COLO829 (cell line): ENCODE data around the gene SIGLEC10.

Experiments used
- DNase-seq: peaks from one replicate; pipeline ENCODE4 v3.0.0; 2012; ENCODE audit warnings: low spot score

The SIGLEC10 gene

DNA sequence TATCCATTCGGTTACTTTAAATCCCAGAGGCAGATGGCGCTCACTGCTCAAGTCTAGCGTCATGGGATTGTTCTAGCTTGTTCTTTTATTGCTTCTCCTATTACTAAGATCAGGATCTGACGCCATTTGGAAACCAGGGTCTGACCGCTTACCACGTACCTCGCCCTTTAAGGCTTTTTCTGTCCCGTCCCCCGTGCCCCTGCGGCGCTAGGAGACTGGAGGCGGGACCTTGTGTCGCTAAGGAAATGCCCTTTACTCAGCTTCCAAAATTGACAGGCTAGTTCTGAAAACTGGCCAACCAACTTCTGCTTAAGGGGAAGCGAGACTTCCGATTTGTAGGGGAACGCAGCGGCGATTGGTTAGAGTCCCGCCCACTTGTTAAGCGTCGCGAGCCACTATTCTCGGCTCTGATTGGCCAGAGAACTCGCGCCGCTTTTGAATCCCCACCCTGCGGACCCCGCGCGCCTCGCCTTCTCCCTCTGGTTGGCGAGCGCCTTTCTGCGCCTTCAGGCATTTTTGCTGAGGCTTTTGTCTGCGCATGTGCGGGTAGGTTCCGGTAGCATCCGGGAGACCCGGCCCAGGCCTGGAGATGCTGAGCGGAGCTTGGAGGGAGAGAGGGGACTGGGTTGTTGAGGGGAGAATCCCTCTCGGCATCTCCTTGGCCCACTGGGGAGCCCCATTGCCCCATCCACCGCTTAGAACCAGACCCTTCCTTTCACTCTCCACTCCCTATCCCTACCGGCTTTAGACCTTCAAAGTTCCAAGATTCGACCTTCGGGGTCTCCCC, 23.2 kb downstream of the SIGLEC10 start:
- DNase-seq: peak; percentile 96

DNA sequence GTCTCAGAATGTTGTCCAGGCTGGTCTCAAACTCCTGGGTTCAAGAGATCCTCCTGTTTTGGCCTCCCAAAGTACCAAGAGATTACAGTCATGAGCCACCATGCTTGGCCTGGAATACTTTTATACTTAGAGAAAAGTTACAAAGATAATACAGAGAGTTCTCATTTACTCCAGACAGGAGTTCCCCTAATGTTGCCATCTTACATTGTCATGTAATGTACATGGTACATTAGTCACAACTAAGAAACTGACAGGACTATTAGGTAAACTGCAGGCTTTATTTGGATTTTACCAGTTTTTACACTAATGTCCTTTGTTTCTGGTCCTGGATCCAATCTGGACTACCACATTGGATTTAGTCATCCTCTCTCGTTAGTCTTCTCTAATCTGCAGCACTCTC, 24.7 kb downstream of the SIGLEC10 start:
- DNase-seq: no peak

DNA sequence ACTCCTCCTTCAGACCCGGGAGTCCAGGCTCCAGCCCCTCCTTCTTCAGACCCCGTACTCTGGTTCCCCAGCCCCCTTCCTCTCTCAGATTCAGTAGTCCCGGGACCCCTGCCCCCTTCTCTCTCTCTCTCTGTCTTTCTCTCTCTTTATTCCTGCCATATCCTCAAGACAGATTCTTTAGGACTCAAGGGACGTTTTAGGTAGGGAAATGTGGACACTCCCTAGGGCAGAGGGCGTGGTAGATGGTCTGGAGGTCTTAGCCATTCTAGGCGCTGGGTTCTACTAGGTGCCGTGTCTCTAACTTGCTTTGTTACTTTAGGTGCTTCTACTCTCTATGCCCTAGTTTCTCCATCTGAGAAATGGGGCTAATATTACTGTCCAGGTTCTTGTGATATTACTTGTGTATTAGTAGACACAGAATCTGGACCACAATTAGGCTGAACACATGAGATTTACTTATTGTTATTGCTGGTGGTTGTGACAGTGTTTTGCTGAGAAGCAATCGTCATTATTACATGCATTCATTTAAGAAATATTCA, 26.3 kb downstream of the SIGLEC10 start:
- DNase-seq: no peak

DNA sequence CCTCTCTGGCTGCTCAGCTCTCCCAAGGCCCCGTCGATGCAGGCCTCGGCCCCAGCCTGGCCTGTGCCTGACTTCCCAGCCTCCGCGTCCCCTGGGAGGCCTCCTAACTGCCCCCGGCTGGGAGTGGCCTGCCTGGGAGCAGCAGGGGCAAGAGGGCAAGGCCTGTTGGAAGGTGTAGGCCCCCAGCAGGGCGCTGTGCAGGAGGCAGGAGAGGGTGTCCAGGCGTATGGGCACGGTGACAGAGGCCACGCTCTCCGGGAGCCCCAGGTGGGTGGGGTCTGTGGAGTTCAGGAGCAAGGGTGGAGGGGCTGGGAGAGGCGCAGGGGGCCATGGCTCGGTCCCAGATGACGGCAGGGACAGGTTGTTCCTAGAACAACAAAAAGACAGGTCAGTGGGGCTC, 28.3 kb downstream of the SIGLEC10 start:
- no peak for DNase-seq

- no peak for DNase-seq
These were observed 29.5 kb downstream of the SIGLEC10 start, which contains the start of gene LIM2 for GRCh38 chr19:51387924-51388389. LIM2 (minus strand) TSS chr19:51387974; CDS start chr19:51387443, 531 bp downstream.

- no peak for DNase-seq
These were observed 30.4 kb downstream of the SIGLEC10 start for GRCh38 chr19:51386882-51387520.

- DNase-seq: no peak
These were observed 35.4 kb downstream of the SIGLEC10 start for GRCh38 chr19:51382004-51382403.

- no peak for DNase-seq
These were observed 37.1 kb downstream of the SIGLEC10 start for GRCh38 chr19:51380379-51380778.

DNA sequence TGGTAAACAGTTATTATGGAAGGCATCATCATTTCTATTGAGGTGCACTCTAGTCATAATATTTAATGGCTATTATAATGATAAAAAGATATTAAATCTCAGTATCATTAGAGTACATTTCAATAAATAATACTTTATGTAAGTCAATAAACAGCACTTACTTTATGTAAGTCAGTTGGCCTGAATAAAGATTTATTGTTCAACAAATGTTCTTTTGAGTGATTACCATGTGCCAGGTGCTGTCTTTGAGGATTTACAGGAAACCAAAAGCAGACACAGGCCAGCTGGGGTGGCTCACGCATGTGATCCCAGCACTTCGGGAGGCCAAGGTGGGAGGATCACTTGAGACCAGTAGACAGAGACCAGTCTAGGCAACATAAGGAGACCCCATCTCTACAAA, 40.0 kb downstream of the SIGLEC10 start:
- no peak for DNase-seq

DNA sequence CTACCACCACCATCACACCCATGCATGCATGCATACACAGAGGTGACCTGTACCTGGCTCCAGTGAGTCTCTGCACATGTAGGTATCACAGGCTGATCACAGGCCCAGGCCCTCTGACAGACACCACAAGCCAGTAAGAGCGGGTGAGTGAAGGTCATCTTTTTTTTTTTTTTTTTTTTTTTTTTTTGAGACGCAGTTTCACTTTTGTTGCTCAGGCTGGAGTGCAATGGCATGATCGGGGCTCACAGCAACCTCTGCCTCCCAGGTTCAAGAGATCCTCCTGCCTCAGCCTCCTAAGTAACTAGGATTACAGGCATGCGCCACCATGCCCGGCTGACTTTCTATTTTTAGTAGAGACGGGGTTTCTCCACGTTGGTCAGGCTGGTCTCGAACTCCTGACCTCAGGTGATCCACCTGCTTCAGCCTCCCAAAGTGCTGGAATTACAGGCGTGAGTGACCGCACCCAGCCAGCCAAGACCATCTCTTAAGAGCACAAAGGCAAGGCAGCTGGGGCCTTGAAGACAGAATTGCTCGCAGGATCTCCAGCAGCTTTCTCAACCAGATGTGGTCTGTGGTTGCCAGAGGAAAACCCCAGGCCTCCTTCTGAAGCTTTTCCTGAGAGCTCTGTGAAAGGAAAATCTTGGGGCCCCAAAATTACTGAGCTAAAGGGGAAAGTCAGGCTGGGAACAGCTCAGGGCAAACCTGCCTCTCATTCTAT, 41.8 kb downstream of the SIGLEC10 start:
- no peak for DNase-seq

DNA sequence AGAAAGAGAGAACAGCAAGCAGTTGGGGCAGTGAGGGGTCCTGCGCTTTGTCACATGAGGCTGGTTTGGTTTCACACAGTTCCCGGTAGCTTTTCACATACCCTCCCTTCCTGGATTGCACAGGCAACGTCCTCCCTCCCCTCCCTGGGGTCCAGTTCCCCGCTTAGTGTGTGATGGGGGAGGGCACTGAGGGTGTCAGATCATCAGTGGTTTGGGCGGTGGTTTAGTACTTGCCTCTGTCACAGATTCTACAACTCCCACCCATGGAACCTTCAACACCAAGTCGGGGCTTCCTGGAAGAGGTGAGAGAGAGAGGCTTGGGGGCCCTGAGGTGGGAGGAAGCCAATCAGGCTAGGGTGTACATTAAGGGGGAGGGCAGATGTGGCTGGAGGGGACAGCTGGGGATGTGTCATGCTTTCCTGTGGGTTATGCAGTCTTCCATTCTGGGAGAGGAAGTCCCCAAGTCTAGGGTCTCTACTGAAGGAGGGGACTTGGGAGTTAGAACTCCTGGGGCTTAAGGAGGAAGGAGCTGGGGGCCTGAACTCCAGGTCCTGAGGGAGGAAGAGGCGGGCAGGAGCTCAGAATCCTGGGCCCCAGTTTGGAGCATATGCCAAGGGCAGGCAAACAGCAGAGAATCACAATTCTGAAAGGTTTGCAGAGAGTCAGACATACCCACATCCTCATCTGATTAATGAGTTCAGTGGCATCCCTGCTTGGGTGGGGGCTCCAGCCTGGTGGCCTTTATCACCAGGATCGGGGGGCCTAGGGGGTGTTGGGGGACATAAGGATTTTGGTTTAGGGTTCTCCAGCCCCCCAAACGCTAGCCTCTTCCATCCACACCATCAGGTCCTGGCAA, 44.6 kb downstream of the SIGLEC10 start, which contains the start of gene NKG7:
NKG7 (minus strand) TSS at position 6 of the 856 bp plus-strand sequence. CDS start 119 bp downstream, outside the sequence.
- no peak for DNase-seq

GRCh38 chr19:51372021-51372648, 45.3 kb downstream of the SIGLEC10 start:
- DNase-seq: no peak

DNA sequence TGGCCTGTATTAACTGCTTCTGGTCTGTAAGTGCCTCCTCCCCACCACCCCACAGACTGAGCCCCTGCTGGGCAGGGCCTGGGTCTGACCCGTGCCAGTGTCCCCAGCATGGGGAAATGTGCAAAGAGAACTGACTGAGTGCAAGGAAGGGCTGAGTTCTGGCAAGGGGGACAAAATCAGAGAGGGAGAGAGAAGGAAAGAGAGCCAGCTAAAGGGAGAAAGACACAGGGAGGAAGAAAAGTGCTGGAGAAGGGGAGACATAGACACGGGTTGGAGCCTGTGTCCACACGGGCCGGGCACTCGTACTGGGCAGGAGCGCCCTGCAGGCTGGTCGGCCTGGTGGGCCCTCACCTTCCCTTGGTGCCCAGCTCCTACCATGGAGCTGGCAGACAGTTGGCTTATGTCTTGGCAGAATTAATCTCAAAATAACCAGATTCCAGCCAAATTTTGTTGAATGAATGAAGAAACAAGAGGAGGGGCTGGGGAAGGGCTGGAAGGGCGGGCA, 46.2 kb downstream of the SIGLEC10 start:
- DNase-seq: no peak

DNA sequence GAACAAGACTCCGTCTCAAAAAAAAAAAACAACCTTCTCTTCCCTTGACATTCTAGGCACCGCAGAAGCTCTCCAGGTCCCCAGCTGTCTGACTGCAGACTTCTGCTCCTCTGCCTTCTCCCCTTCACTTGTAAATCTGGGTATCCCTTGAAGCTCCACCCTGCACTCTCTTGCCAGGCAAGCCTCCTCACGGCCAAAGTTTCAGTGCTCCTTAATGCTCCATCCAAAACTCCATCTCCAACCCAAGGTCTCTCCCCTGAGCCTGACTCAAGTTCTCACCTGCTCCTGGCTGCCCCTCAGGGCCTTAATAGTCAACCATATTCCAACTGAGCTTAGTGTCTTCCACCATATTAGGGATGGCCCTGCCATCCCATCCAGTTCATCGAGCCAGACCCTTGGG, 47.2 kb downstream of the SIGLEC10 start:
- no peak for DNase-seq

- DNase-seq: no peak
These were observed 48.8 kb downstream of the SIGLEC10 start, which contains the start of gene CLDND2 for GRCh38 chr19:51368366-51369282. CLDND2 (minus strand) TSS chr19:51369003; CDS start chr19:51368577, 426 bp downstream.

GRCh38 chr19:51367565-51368365, 49.7 kb downstream of the SIGLEC10 start:
- peak; percentile 96 for DNase-seq

DNA sequence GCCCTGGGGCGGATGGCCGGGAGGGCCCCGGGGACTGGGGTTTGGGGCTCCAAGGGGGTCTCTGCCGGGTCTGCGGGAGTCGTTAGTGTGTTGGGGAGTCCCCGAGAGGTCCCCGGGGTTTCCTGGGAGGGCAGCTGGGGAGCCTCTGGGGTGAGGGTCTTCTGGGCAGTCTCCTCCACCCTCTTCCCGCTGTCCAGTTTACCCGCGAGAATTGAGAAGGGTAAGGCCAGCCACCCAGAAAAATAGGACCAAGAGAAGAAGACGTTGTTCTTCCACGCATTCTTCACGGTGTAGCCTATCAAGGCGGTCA, 50.2 kb downstream of the SIGLEC10 start:
- no peak for DNase-seq

- DNase-seq: peak; percentile 91
These were observed 50.8 kb downstream of the SIGLEC10 start for GRCh38 chr19:51366389-51367254.
